CD1c-positive myeloid dendritic cell (primary cell): ENCODE results near the gene SNX1.
A peak's percentile ranks its signal among the peaks of the same experiment; 100 is the strongest.
"Not testable (repeated sequence)": the region's sequence is repeated elsewhere in the genome, so short reads cannot be mapped to it uniquely, and the experiment has no call there.

ENCODE experiments used
- DNase-seq: peaks from one replicate; pipeline ENCODE4 v3.0.0-alpha.2; 2016; ENCODE audit errors: extremely low spot score

Gene SNX1

DNA sequence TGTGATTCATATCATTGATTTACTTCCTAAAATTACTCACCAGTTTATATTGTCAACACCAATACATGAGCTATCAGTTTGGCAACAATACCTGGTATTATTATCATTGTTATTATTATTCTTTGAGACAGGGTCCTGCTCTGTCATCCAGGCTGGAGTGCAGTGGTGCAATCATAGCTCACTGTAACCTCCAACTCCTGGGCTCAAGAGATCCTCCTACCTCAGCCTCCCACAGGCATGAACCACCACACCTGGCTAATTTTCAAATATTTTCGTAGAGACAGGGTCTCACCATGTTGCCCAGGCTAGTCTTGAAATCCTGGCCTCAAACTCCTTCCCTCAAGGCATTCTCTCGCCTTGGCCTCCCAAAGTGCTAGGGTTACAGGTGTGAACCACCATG lies 22.3 kb upstream of the SNX1 start:
- not testable (repeated sequence) for DNase-seq

DNA sequence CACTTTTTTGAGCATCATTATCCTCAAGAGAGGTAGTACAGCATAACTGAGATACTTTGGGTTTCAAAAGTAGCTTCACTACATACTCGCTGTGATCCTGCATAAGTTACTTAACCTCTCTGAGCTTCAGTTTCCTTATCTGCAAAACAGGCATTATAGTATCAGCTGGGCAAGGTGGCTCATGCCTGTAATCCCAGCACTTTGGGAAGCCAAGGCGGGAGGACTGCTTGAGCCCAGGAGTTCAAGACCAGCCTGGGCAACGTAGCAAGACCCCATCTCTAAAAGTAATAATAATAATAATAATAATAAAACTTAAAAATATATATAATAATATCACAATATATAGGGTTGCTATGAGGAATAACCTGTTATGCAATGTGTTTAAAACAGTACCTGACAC lies 13.0 kb upstream of the SNX1 start:
- DNase-seq = no peak

- DNase-seq = peak; percentile 87
Measured at GRCh38 chr15:64089543-64090280, 6.1 kb upstream of the SNX1 start.

- DNase-seq = peak; percentile 90
Measured at GRCh38 chr15:64090527-64090926, 5.3 kb upstream of the SNX1 start.

GRCh38 chr15:64092075-64092820 lies 3.5 kb upstream of the SNX1 start:
- no peak for DNase-seq

GRCh38 chr15:64092864-64093626 lies 2.7 kb upstream of the SNX1 start:
- peak; percentile 57 for DNase-seq

GRCh38 chr15:64093627-64094417 lies 2.0 kb upstream of the SNX1 start, which contains the start of gene CIAO2A:
TSS of gene CIAO2A (minus strand) at chr15:64093838. CDS start at chr15:64093768, 70 bp downstream.
- peak; percentile 99 for DNase-seq

- no peak for DNase-seq
Measured at GRCh38 chr15:64095431-64095794, 369 bp upstream of the SNX1 start.

DNA sequence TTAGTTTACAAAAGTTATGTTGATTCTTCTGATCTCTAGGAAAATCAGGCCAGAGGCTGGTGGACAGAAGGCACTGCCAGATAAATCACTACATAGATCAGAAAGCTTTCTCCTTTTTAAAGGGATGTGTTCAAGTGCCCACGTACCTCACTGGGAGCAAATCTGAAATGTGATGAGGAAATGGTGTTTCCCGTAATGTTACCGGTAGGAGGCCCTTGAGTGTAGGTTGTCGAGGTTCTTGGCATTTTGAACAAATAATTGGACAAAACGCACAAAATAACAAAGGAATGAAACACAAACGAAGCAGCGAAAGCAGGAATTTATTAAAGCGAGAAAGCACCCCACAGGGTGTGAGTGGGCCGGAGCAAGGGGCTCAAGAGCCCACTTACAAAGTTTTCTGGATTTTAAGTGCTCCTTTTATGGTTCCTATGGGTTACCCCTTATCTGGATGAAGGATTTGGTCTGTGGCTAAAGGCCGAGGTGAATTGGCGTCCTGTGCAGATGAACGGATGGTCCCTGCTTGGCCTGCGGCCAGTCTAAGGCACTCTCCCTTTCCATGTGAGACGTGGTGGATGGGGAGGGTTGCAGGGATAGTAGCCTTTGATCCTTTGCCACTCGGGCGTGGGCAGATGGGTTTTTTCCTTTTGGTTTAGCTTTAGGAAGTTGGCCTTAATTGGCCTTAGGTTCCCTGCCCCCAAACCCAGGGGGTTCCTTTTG lies 1.0 kb downstream of the SNX1 start:
- peak; percentile 57 for DNase-seq

DNA sequence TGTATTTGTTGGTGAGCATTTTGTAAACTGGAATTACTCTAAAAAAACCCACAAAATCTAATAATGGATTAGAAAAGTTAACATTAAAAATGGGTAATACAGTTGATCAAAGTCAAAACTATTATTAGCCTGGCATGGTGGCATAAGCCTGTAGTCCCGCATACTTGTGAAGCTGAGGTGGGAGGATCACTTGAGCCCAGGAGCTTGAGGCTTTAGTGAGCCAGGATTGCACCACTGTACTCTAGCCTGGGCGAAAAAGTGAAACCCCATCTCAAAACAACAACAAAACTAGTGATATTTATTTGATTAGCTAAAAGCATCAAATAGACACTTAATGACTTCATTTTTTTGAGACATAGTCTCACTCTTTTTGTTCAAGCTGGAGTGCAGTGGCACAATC lies 3.6 kb downstream of the SNX1 start:
- no peak for DNase-seq

DNA sequence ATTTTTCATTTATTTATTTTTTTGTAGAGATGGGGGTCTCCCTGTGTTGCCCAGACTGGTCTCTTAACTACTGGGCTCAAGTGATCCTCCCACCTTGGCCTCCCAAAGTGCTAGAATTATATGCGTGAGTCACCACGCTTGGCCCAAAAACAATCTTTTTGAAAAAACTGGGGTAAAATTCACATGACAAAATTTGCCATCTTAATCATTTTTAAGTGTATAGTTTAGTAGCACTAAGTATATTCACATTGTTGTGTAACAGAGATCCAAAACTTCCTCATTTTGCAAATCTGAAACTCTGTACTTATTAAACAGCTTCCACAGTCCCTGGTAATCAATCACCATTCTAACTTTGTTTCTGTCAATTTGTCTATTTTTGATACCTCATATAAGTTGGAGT lies 5.2 kb downstream of the SNX1 start:
- peak; percentile 78 for DNase-seq

DNA sequence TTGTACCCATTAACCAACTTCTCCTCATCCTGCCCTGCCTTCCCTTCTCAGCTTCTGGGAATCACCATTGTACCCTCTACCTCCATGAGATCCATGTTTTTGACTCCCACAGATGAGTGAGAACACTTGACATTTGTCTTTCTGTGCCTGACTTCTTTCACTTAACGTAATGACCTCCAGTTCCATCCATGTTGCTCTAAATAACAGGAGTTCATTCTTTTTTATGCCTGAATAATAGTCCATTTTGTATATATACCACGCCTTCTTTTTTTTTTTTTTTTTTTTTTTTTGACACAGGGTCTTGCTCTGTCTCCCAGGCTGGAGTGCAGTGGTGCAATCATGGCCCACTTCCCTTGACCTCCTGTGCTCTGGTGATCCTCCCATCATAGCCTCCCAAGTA lies 6.7 kb downstream of the SNX1 start:
- no peak for DNase-seq

GRCh38 chr15:64105113-64105704 lies 9.4 kb downstream of the SNX1 start:
- peak; percentile 71 for DNase-seq

DNA sequence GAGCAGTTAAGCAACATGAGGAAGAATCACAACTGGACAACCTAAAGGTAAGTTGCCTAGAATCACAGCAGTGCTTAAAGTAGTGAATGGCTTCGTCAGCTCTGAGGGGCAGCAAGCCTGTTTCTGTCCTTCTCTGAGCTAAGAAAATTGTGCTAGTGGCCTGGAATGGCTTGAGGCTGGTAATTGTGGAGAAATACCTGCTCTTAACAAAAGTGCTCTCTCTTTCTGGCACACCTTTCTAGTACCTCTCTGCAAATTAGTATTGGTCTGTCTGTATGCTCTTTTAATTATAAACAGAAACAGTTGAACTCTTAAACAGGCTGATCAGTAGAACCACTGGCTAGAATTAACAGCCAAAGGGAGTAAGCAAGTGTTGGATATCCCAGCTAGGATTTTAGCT lies 11.6 kb downstream of the SNX1 start:
- DNase-seq = no peak

GRCh38 chr15:64110108-64110701 lies 14.4 kb downstream of the SNX1 start:
- not testable (repeated sequence) for DNase-seq

DNA sequence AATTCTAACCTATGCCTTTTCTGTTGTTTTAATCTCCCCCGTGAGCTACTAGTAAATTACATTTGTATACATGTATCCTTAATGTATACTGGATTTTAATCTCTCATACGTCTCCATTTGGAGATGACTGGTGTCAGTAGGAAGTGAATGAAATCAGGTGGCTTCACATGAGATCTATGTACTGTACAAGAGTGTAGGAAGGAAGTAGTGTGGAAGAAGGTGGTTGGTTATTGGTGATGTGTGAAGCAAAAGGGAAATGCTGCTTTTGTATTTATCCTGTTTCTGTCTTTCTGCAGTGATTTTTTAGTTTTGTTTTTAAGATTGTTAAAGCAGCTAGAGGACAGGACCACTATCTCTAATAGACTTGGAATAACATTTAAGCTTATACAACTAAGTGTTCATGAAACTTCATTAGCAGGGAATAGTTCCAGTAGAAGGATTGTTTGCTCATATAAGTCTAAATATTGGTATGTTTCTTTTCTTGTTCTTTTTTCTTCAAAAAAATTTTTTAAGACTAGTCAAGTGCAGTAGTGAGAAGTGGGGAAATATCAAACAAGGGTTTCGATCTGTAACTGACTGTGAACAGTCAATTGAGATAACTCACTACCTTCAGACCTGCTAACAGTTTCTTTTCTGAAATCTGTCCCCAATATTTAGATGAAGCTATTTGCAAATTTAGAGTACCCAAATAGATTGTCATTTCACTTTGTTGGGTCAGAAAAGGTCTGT lies 15.3 kb downstream of the SNX1 start:
- DNase-seq = no peak

DNA sequence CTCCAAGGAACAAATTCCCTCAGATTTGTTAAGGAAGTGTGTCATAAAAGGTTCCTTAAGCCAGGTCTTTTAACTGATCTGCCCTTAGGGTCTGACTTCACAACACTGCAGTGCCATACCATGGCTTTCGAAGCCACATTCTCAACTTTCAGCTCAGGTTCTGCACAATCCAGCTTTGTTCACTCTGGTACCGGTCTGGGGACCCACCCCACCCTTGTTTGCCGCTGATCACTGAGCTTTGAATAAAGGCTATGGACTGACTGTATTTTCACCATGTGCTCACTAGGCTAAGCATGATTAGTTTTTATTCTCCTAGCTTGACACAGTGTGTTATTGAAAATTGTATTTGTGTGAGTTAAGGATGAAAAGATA lies 15.9 kb downstream of the SNX1 start:
- no peak for DNase-seq

DNA sequence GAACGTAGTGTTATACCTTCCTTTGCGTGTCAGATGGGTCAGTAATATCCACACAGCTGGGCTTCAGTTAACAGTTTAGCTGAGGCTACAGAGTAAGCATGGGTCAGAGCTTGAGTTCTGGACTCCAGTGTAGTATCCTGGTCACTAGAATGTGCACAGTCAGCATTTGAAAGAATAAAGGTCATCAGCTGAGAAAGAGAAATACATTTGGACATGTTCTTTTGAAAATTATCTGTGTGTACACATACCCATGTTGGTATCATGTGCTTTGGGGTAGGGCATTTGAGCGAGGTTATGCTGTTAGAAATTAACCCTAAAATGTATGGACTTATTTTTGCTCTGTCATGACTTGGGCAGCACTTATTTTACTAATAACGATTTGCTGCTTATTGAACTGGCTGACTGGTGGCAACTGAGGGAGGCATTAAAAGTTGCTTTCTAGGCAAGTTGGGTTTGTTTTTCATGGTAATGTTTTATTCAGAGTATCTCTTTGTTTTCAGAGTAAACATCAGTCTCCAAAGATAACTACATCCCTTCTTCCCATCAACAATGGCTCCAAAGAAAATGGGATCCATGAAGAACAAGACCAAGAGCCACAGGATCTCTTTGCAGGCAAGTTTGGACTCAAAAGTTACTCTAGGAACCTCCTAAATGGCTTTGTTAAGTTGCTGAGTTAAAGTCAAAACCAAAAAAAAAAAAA lies 16.4 kb downstream of the SNX1 start:
- no peak for DNase-seq

DNA sequence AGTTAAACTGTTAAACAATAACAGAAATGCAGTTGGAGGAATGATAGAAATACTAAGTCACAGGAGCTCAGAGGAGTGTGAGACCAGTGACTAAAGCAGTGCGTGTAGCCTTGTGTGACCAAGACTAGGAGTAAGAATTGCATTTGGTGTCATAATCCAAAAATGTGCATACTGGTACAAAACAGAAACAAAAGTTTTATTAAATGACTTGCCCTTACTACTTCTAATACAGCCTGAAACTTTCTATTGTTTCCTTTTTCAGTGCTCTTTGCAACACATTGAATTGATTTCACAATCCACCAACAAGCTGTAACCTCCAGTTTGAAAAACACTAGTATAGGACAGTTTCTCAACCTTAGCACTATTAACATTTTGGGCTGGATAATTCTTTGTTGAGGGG lies 17.1 kb downstream of the SNX1 start:
- peak; percentile 26 for DNase-seq
